ENCODE results near the gene CERS3. TPM values are rescaled to one million over a fixed set of nuclear protein-coding genes. Genes with fewer than 3 reads are reported as not detected.

CERS3 gene
- total and polyA plus RNA-seq, 2 of the 4 experiments (the other 2 are of a cell fraction) = not detected

- Histone ChIP-seq H2AK9ac (replicated peaks; ENCODE audit: low read depth, low read length, poor library complexity) (no peak overlapping the region), H3K4me3 (ENCODE audit: insufficient read depth, low read depth, low read length) (no peak overlapping the region), H2BK20ac (ENCODE audit: low read depth, low read length) (no peak overlapping the region), H4K8ac (ENCODE audit: low read depth in 2 of 2, low read length in 2 of 2) (no peak overlapping the region), H3K4me1 (ENCODE audit: control insufficient read depth, insufficient read depth, low read length) (no peaks in the 10 kb centered on the region), H3K9me1 (ENCODE audit: insufficient read depth, low read length) (no peaks in the 10 kb centered on the region), H4K91ac (ENCODE audit: insufficient read depth, low read depth, low read length) (no peak overlapping the region), H2BK5ac (ENCODE audit: low read depth, low read length, poor library complexity, severe bottlenecking) (no peak overlapping the region), H3K18ac (ENCODE audit: low read depth, low read length) (no peak overlapping the region), H2BK15ac (ENCODE audit: low read depth, low read length) (no peak overlapping the region), H3K14ac (replicated peaks; ENCODE audit: low read depth, low read length) (no peak overlapping the region), H3K9ac (ENCODE audit: low read depth, low read length) (no peak overlapping the region), H3K56ac (ENCODE audit: extremely low read depth, insufficient read depth, low read length) (no peak overlapping the region), H4K20me1 (ENCODE audit: insufficient read depth, low read length) (no peaks in the 10 kb centered on the region), H3K4ac (ENCODE audit: low read depth, low read length) (no peak overlapping the region), H4K5ac (ENCODE audit: low read depth, low read length) (no peak overlapping the region), H3K36me3 (ENCODE audit: control insufficient read depth, insufficient read depth, low read length) (no peaks in the 10 kb centered on the region), H3K27me3 (ENCODE audit: control insufficient read depth, insufficient read depth, low read length) (no peaks in the 10 kb centered on the region), H2AK5ac (ENCODE audit: low read depth, low read length) (no peak overlapping the region), H2BK120ac (ENCODE audit: low read depth, low read length) (no peak overlapping the region), H3K9me3 (ENCODE audit: control insufficient read depth, insufficient read depth, low read length) (no peaks in the 10 kb centered on the region), H3K23ac (ENCODE audit: low read depth, low read length) (no peak overlapping the region), H3K4me2 (ENCODE audit: low read depth, low read length) (no peak overlapping the region), H3K79me1 (ENCODE audit: low read depth in 1 of 2, low read length in 2 of 2) (no peaks in the 10 kb centered on the region), H3K27ac (ENCODE audit: insufficient read depth, low read length) (no peak overlapping the region), H2AFZ (replicated peaks; ENCODE audit: low read length, poor library complexity) (no peak overlapping the region)
- BruUV-seq (replicated peaks) = no TSS peak
- dilution Hi-C loops (cut with HindIII; ENCODE audit: low sequenced_read_pairs, unreplicated experiment) = no loop called here
- in situ Hi-C loops (cut with MboI; ENCODE audit: low sequenced_read_pairs) = no loop called here
- intact Hi-C loops (cut with micrococcal nuclease) = no loop called here
- POLR2A ChIA-PET (ENCODE audit: unreplicated experiment) = interaction anchor here (0.7 kb wide), 1 partner anchor 647 kb away, joined by 18 read pairs; no protein-coding TSS in a partner anchor
- WGBS, 2 experiments (ENCODE audit: extremely low coverage in 2 of 2, insufficient read length in 1 of 2) = no CpG with 5 or more reads among the region's 1 CpG
- DNase-seq = no peak
- no peak for TF ChIP-seq CTCF (conservative IDR thresholded peaks at IDR 0.05; ENCODE audit: low read depth, low read length)
- no peak for TF ChIP-seq RCOR1 (IDR thresholded peaks at IDR 0.05; ENCODE audit: insufficient replicate concordance, low read length)
- TF ChIP-seq CEBPB (IDR thresholded peaks at IDR 0.05; ENCODE audit: low read depth, low read length) = no peak
- TF ChIP-seq ELK1 (IDR thresholded peaks at IDR 0.05; ENCODE audit: borderline replicate concordance, low read depth, low read length) = no peak
- no peak for TF ChIP-seq CHD1 (IDR thresholded peaks at IDR 0.05; ENCODE audit: low read depth, low read length)
- no peak for TF ChIP-seq RFX5 (IDR thresholded peaks at IDR 0.05; ENCODE audit: low read depth, low read length)
- CTCF ChIA-PET = no interaction called here
- no peak for ATAC-seq (ENCODE audit: low read depth)
These were observed 5.1 kb upstream of the CERS3 start for GRCh38 chr15:100533886-100534285.
